Measurements from ENCODE around the gene LRRC3C.

Gene LRRC3C

DNA sequence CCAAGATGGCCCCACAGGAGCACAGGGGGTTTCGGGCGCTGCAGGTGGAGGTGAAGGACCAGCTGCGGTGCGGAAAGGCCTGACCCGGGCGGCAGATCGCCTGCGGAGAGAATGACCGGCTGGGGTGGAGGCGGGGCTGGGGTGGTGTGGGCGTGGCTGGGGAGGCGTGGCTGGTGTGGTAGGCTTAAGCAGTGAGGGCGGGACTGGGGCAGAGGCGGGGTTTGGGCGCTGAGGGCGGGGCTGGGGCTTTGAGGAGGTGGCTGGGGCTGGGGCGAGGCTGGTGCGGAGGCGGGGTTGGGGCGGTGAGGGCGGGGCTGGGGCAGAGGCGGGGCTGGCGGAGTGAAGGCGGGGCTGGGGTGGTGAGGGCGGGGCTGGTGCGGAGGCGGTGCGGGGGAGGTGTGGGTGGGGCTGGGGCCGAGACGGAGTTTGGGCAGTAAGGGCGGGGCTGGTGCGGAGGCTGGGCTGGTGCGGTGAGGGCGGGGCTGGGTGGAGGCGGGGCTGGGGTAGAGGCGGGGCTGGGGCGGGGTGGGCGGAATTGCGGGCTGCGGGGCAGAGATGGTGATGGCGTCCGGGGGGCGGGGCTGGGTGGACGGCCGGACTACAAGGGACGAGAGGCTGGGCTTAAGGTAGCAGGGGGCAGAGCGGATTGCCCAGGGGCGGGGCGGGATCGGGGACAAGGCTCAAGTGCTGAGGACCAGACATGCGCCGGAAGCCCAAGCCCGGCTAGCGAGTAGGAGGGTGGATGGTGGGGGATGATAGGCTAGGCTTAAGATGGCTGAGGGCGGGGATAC is 25.3 kb downstream of the LRRC3C start:
- 3% methylated on average over 46 of the region's 55 CpGs for WGBS
- H3K4me1 ChIP-seq (ENCODE audit: insufficient read depth, low read length): no peaks in the 10 kb centered on the region; the same call in 1 of the 2 replicates
- H3K9me3 ChIP-seq (ENCODE audit: insufficient read depth, low read depth, low read length): no peaks in the 10 kb centered on the region
- H3K4me3 ChIP-seq (ENCODE audit: low read length): peak overlapping the region; percentile 56
- H3K36me3 ChIP-seq (ENCODE audit: insufficient read depth, low read length): no peaks in the 10 kb centered on the region
- peak overlapping the region; percentile 79; the same call in 1 of the 2 replicates for H3K27ac ChIP-seq (ENCODE audit: low read depth, low read length)
- H3K27me3 ChIP-seq (ENCODE audit: insufficient read depth, low read length): peaks cover 17% of the 10 kb centered on the region
- no peak overlapping the region for H3K9ac ChIP-seq (ENCODE audit: low read depth, low read length)

DNA sequence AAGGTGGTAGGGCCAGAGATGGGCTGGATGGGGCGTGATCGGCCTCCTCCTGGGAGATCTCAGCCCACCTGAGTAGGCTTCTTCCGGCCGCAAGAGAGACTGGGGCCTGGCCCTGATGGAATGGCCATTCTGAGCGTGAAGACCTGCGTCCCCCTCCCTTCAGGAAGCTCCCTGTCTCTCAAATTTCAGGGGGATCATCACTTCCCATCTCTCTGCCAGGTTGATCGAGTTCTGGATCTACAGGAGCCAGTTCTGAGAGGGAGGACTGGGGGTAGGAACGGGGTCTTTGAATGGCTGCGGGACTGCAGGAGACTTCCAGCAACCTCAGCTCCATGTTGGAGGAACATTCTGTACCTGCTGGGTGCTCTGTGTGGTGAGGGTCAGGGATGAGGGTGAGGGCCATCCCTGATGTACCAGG is 25.9 kb downstream of the LRRC3C start:
- H3K4me3 ChIP-seq (ENCODE audit: low read length): peak overlapping the region; percentile 56
- H3K4me1 ChIP-seq (ENCODE audit: insufficient read depth, low read length): no peaks in the 10 kb centered on the region; the same call in 1 of the 2 replicates
- H3K27ac ChIP-seq (ENCODE audit: low read depth, low read length): peak overlapping the region; percentile 79
- H3K9me3 ChIP-seq (ENCODE audit: insufficient read depth, low read depth, low read length): no peaks in the 10 kb centered on the region
- H3K9ac ChIP-seq (ENCODE audit: low read depth, low read length): peak overlapping the region; percentile 28
- H3K27me3 ChIP-seq (ENCODE audit: insufficient read depth, low read length): peaks cover 17% of the 10 kb centered on the region
- WGBS: 19% methylated on average over 9 of the region's 9 CpGs
- no peaks in the 10 kb centered on the region for H3K36me3 ChIP-seq (ENCODE audit: insufficient read depth, low read length)

DNA sequence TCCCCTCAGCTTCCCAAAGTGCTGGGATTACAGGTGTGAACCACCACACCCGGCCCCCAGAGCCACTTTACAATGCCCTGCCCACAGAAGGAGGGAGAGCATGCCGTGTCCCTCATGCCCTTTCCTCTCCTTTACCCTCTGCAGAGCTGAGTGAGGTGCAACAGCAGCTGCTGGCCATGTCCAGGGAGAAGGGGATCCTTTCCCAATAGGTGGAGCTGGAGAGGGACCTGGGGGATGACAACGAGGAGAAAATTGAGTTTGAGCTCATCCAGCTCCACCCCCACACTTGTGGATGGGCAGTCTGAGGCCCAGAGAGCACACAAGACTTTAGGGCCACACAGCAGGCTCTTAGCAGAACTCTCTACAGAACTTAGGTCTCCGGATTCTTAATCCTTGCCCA is 27.3 kb downstream of the LRRC3C start:
- H3K9me3 ChIP-seq (ENCODE audit: insufficient read depth, low read depth, low read length): no peaks in the 10 kb centered on the region
- H3K27me3 ChIP-seq (ENCODE audit: insufficient read depth, low read length): peaks cover 17% of the 10 kb centered on the region
- no peaks in the 10 kb centered on the region; the same call in 1 of the 2 replicates for H3K4me1 ChIP-seq (ENCODE audit: insufficient read depth, low read length)
- no peak overlapping the region for H3K4me3 ChIP-seq (ENCODE audit: low read length)
- no peak overlapping the region for H3K9ac ChIP-seq (ENCODE audit: low read depth, low read length)
- no peak overlapping the region for H3K27ac ChIP-seq (ENCODE audit: low read depth, low read length)
- no peaks in the 10 kb centered on the region for H3K36me3 ChIP-seq (ENCODE audit: insufficient read depth, low read length)
- whole genome bisulfite sequencing: 68% methylated on average over 4 of the region's 4 CpGs

DNA sequence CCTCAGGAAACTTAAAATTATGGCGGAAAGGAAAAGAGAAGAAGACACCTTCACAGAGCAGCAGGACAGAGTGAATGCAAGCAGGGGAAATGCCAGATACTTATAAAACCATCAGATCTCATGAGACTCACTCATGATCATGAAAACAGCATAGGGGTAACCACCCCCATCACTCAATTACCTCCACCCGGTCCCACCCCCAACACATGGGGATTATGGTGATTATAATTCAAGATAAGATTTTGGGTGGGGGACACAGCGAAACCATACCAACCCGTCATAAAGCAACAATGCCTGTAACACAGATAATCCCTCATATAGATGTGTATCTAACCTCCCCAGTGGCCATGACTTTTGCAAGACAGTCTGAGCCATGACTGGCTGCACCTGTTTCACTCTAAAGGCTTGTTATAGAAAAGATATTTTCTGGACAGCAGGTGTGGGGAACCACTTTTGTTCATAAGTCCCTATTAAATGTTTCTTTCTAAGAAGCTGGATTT is 28.2 kb downstream of the LRRC3C start:
- H3K4me3 ChIP-seq (ENCODE audit: low read length): no peak overlapping the region
- no peak overlapping the region for H3K9ac ChIP-seq (ENCODE audit: low read depth, low read length)
- H3K4me1 ChIP-seq (ENCODE audit: insufficient read depth, low read length): no peaks in the 10 kb centered on the region; the same call in 1 of the 2 replicates
- peaks cover 15% of the 10 kb centered on the region for H3K27me3 ChIP-seq (ENCODE audit: insufficient read depth, low read length)
- no peaks in the 10 kb centered on the region for H3K36me3 ChIP-seq (ENCODE audit: insufficient read depth, low read length)
- H3K27ac ChIP-seq (ENCODE audit: low read depth, low read length): no peak overlapping the region
- WGBS: 100% methylated on average over 2 of the region's 4 CpGs
- H3K9me3 ChIP-seq (ENCODE audit: insufficient read depth, low read depth, low read length): no peaks in the 10 kb centered on the region

DNA sequence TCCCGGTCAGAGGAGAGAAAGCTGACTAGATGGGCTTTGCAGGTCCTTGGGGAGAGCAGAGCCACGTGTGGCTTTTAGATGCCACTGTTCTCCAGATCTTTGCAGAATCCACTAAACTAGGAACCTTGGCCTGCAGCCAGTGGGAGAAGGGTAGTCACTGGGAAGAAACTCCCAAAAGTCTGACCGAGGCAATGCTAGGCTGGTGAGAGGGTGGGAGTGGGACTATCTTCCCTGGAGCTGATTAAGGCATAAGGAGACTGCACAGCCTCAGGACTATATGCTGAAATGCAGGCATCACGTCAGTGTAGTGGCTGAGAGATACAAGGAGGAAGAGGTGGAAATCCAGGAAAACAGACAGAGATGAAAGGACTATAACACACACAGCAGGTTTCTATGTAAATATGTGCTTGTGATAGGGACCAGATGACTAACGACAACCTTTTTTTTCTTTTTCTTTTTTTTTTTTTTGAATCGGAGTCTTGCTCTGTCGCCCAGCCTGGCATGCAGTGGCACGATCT is 33.1 kb downstream of the LRRC3C start:
- no peak overlapping the region for H3K4me3 ChIP-seq (ENCODE audit: low read length)
- no peaks in the 10 kb centered on the region for H3K27me3 ChIP-seq (ENCODE audit: insufficient read depth, low read length)

DNA sequence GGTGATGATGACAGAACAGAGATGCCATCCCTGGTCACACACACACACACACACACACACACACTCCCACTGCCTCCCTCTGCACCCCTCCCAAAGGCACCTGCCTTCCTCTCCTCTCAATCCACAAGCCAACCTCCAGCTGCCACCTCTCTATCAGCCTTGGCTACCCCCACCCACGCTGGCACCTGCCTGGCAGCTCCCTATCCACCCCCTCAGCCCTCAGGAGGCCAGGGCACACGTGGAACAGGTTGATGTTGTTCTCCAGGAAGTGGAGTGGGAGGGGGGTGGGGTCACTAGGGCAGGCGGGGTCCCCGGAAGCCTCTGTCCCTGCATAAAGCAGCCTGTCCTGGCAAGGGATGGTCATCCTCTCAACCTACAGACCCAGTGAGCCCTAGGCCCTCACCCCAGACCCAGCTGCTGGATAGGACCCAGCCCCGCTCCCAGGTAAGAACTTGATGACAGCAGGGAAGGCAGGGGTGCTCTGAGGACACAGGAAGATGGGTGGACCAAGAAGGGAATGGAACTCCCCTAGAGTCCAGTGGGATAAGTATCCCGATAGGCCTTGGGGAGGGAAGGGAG is 35.2 kb downstream of the LRRC3C start, which contains the start of gene GSDMA:
Gene GSDMA (plus strand): TSS at position 363 of the 579 bp plus-strand sequence. CDS start 2,684 bp downstream, outside the sequence.
- Histone ChIP-seq H3K4me1 (ENCODE audit: insufficient read depth, low read length) (no peaks in the 10 kb centered on the region), H3K9me3 (ENCODE audit: insufficient read depth, low read depth, low read length) (no peaks in the 10 kb centered on the region), H3K36me3 (ENCODE audit: insufficient read depth, low read length) (no peaks in the 10 kb centered on the region), H3K4me3 (ENCODE audit: low read length) (no peak within 1 kb of the TSS), H3K27me3 (ENCODE audit: insufficient read depth, low read length) (no peaks in the 10 kb centered on the region), H3K9ac (ENCODE audit: low read depth, low read length) (no peak within 1 kb of the TSS), H3K27ac (ENCODE audit: low read depth, low read length) (no peak within 1 kb of the TSS)
- 91% methylated on average over 6 of the region's 6 CpGs for WGBS

More for the DNA sequence above, 33.1 kb downstream of the LRRC3C start:
- H3K9me3 ChIP-seq (ENCODE audit: insufficient read depth, low read depth, low read length): no peaks in the 10 kb centered on the region
- H3K36me3 ChIP-seq (ENCODE audit: insufficient read depth, low read length): no peaks in the 10 kb centered on the region
- H3K9ac ChIP-seq (ENCODE audit: low read depth, low read length): no peak overlapping the region
- no peak overlapping the region for H3K27ac ChIP-seq (ENCODE audit: low read depth, low read length)
- H3K4me1 ChIP-seq (ENCODE audit: insufficient read depth, low read length): no peaks in the 10 kb centered on the region
- 80% methylated on average over 8 of the region's 8 CpGs for WGBS

DNA sequence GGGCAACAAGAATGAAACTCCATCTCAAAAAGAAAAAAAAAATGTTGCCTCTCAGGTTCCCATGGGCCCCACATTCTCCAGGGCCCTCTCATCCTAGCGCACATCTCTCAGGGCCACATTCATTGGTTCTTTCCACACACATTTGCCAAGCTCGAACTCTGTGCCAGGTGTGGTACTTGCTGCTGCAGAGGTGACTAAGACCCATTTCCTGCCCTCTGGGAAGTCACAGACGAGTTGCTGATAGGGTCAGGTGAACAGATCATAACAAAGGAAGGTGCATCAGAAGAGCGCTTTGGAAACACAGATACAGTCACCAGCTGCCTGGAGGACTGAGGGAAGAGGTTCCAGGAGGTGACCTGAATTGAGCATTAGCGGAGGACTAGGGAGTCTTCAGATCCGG is 36.3 kb downstream of the LRRC3C start:
- Histone ChIP-seq H3K36me3 (ENCODE audit: insufficient read depth, low read length) (no peaks in the 10 kb centered on the region), H3K27ac (ENCODE audit: low read depth, low read length) (no peak overlapping the region), H3K4me1 (ENCODE audit: insufficient read depth, low read length) (no peaks in the 10 kb centered on the region), H3K9me3 (ENCODE audit: insufficient read depth, low read depth, low read length) (no peaks in the 10 kb centered on the region), H3K27me3 (ENCODE audit: insufficient read depth, low read length) (no peaks in the 10 kb centered on the region), H3K4me3 (ENCODE audit: low read length) (no peak overlapping the region), H3K9ac (ENCODE audit: low read depth, low read length) (no peak overlapping the region)
- WGBS: 85% methylated on average over 6 of the region's 6 CpGs

DNA sequence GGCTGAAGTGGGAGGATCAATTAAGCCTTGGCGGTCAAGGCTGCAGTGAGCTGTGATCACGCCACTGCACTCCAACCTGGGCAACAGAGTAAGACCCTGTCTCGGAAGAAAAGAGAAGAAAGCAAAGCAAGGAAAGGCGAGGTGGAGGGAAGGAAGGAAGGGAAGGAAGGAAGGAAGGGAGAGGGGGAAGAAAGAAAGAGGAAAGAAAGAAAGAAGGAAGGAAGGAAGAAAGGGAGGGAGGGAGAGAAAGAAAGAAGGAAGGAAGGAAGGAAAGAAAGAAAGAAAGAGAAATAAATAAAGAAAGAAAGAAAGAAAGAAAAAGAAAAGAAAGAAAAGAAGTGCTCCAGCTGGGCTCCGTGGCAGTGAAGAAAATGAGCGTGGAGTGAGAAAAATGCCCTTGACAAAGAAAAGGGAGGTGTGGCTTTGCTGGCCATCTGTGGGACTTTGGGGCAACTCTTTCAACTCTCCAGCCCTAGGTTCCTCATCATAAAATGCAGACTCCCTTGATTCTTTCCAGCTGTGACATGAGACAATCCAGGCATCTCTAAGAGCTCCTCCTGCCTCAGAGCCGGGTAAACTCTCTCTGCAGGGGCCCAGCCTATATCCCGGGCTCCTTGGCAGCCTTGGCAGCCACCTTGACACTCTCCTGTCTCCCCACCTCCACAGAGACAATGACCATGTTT is 37.6 kb downstream of the LRRC3C start:
- Histone ChIP-seq H3K4me3 (ENCODE audit: low read length) (no peak overlapping the region), H3K27ac (ENCODE audit: low read depth, low read length) (no peak overlapping the region), H3K9me3 (ENCODE audit: insufficient read depth, low read depth, low read length) (no peaks in the 10 kb centered on the region), H3K9ac (ENCODE audit: low read depth, low read length) (no peak overlapping the region), H3K4me1 (ENCODE audit: insufficient read depth, low read length) (no peaks in the 10 kb centered on the region), H3K36me3 (ENCODE audit: insufficient read depth, low read length) (no peaks in the 10 kb centered on the region), H3K27me3 (ENCODE audit: insufficient read depth, low read length) (peaks cover under 1% of the 10 kb centered on the region; the same call in 1 of the 2 replicates)
- 77% methylated on average over 8 of the region's 8 CpGs for WGBS

DNA sequence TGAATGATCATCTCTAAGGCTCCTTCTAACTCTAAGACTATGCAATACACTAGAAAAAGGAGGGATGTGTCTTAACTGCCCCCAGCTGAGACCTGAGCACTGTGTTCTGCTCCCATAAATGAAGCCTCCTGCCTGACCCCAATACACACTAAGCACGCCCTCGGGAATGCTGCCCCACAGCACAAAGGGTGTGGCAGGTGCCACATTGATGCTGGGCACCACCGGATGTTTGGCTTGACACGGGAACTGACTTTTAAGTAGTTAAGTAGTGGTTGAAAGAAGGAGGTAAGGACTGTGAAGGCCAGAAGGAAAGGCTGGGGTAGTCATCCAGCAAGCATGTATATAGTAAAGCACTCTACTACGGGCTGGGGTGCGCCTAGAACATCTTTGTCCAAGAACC is 39.2 kb downstream of the LRRC3C start:
- Histone ChIP-seq H3K4me3 (ENCODE audit: low read length) (no peak overlapping the region), H3K27ac (ENCODE audit: low read depth, low read length) (no peak overlapping the region), H3K36me3 (ENCODE audit: insufficient read depth, low read length) (no peaks in the 10 kb centered on the region), H3K27me3 (ENCODE audit: insufficient read depth, low read length) (peaks cover 3% of the 10 kb centered on the region; the same call in 1 of the 2 replicates), H3K9me3 (ENCODE audit: insufficient read depth, low read depth, low read length) (no peaks in the 10 kb centered on the region), H3K9ac (ENCODE audit: low read depth, low read length) (no peak overlapping the region), H3K4me1 (ENCODE audit: insufficient read depth, low read length) (no peaks in the 10 kb centered on the region)
- WGBS: 91% methylated on average over 6 of the region's 6 CpGs

DNA sequence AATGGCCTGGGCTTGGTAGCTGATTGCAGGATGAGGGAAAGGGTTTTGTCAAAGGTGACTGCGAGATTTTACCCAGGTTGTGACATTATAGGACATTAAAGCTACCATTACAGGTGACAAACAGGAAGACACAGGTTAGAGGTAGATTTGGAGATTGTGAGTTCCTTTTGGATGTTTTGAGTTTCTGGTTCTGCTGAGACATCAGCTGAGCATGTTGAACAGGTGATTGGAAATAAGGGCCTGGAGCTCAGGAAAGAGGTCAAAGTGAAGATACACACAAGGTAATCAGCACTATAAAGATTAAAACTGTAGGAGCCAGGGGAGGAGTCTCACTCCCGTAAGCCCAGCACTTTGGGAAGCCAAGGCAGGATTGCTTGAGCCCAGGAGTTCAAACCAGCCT is 41.2 kb downstream of the LRRC3C start:
- Histone ChIP-seq H3K9ac (ENCODE audit: low read depth, low read length) (no peak overlapping the region), H3K4me3 (ENCODE audit: low read length) (no peak overlapping the region), H3K4me1 (ENCODE audit: insufficient read depth, low read length) (no peaks in the 10 kb centered on the region), H3K27ac (ENCODE audit: low read depth, low read length) (no peak overlapping the region), H3K27me3 (ENCODE audit: insufficient read depth, low read length) (peaks cover 3% of the 10 kb centered on the region; the same call in 1 of the 2 replicates), H3K36me3 (ENCODE audit: insufficient read depth, low read length) (no peaks in the 10 kb centered on the region), H3K9me3 (ENCODE audit: insufficient read depth, low read depth, low read length) (no peaks in the 10 kb centered on the region)
- 84% methylated on average over 2 of the region's 2 CpGs for WGBS

DNA sequence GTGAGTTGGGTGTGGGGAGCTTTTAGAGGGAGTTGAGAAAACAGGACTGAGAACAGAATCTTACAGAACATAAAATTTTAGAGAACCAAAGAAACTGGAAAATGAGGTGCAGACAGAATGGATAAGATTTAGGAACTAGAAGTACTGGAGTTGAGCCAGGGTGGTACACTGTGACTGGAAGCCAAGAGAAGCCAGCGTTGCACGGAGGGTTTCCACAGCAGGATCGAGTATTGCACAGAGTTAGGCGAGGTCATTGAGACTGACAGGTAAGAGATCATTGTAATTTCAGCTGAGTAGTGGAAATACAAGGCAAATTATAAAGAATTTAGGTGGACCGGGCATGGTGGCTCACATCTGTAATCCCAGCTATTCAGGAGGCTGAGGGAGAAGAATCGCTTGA is 41.8 kb downstream of the LRRC3C start:
- no peaks in the 10 kb centered on the region for H3K9me3 ChIP-seq (ENCODE audit: insufficient read depth, low read depth, low read length)
- no peaks in the 10 kb centered on the region for H3K36me3 ChIP-seq (ENCODE audit: insufficient read depth, low read length)
- no peaks in the 10 kb centered on the region for H3K4me1 ChIP-seq (ENCODE audit: insufficient read depth, low read length)
- 93% methylated on average over 6 of the region's 6 CpGs for WGBS
- H3K27me3 ChIP-seq (ENCODE audit: insufficient read depth, low read length): peaks cover 3% of the 10 kb centered on the region; the same call in 1 of the 2 replicates
- H3K27ac ChIP-seq (ENCODE audit: low read depth, low read length): no peak overlapping the region
- no peak overlapping the region for H3K4me3 ChIP-seq (ENCODE audit: low read length)
- H3K9ac ChIP-seq (ENCODE audit: low read depth, low read length): no peak overlapping the region
